HG03066 (cell line): Measurements from ENCODE around the gene TSPAN3.

Source experiments
- ATAC-seq: cut with Tn5 transposase; IDR thresholded peaks from one replicate; pipeline ENCODE4 v1.9.1; 2021; ENCODE audit warnings: low read depth; ENCODE audit not compliant: unreplicated experiment

TSPAN3 gene

DNA sequence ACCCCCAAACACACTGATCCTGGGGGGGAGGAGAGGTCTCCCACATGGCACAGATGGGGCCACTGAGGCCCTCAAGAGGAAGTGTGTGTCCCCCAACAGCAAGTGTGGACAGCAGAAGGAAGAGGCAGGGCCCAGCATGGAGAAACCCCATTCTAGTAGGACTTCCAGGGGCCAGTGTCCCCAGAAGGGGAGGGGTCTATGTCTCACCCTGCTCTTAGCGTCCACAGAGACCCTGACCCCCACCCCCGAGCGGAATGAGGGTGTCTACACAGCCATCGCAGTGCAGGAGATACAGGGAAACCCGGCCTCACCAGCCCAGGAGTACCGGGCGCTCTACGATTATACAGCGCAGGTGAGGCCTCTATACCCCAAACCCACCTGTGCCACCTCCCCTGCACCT is 35.3 kb downstream of the TSPAN3 start:
- ATAC-seq: no peak

DNA sequence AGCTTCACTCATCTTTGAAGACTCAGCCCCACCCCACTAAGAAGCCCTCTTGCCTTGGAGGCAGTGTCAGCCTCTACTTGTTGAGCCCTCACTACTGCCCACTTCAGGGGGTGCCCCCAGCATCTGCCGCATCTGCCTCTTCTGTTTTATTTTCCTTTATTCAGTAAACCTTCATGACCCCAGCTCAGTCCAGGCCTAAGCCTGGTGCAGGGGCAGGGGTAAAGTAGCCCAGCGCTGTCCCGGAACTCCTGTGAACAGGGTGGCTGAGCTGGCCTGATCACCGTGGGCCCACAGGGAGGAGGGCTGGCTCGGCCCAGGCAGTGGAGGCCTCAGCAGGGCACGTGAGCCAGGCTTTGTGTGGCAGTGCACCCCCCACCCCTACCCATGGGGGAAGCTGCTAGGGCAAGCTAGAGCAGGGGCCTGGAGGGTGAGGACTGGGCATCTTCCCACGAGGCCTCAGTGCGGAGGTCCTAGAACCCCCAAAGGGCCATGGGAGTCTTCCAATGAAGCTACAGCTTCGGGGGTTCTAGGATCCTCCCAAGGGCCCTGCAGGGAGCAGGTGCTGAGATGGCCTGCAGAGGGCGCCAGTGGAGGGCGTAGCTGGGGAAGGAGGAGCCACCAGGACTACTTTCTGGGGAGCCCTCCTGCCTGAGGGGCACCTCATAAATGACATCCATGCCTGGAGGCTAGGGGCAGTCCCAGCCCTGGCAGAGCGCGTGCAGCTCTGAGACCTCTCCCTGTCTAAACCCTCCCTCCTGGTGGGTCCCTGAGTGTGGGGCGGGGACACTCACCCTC is 36.0 kb downstream of the TSPAN3 start:
- no peak for ATAC-seq

- ATAC-seq: no peak
Observed at GRCh38 chr15:77033729-77034671, 36.9 kb downstream of the TSPAN3 start.

DNA sequence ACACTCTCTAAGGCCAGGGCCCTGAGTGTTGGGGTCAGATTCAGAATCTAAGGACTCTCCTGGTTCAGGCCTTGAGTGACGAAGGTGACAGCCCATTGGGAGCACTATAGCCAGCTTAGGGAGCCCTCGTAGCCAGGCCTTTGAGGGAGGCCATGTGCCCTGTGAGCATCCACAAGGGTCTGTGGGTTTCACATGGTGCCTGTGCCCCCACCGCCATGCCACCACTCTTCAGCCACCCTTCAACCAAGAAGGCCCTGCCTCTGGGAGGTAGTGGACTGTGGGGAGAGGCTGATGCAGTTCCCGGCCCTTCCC is 37.5 kb downstream of the TSPAN3 start:
- no peak for ATAC-seq

DNA sequence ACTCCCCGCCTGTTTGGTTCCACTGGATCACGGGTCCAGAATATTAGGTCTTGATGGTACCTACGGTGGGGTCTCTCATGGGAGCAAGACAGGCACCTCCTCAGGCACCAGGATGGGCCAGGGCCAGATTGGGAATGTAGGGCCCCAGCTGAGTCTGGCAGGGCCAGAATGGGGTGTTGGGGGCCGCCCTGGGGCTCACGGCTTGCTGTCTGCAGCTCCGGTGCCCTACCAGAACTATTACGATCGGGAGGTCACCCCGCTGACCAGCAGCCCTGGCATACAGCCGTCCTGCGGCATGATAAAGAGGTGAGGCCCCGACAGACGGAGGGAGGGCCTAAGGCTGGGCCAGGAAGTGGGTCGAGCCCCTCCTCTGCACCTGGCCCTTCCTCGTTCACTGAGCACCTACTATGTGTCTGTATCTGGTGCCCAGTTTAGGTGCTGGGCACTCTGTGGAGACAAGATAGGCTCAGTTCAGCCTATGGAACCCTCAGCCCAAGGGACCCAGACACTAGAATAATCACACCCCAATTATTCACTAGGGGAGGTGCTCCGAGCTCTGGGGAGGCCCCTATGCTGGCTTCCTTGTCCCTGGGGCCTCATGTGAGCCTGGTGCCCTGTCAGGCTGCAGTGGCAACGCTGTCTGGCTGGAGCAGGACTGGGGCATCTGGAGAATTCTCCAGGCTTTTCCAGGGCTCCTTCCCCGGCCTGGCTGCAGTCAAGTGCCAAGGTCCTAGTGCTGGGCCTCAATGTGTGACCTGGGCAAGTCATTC is 38.1 kb downstream of the TSPAN3 start:
- ATAC-seq: no peak

DNA sequence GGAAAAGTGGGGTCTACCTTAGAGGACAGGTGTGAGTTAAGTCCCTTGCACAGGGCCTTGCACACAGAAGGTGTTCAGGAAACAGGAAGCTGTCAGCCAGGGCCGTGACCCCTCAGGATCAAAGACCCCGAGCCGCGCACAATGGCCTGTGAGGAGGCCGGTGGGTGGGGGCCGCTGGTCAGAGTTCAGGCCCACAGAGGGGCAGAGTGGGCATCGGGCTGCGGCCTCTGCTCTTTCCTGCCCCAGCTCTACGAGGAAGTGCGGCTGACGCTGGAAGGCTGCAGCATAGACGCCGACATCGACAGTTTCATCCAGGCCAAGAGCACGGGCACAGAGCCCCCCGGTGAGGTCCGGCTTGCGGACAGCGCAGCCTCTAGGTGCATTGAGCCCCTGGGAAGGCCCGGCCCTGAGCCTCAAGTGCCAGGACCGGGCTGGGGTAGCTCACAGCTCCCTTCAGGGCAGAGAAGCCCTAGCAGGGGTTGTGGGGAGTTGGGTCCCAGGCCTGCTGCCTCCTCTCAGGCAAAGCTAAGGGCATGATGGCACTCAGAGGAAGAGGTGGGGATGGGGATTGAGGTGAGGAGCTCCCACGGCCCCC is 38.8 kb downstream of the TSPAN3 start:
- no peak for ATAC-seq

GRCh38 chr15:77031376-77032050 is 39.4 kb downstream of the TSPAN3 start:
- peak; percentile 69 for ATAC-seq

DNA sequence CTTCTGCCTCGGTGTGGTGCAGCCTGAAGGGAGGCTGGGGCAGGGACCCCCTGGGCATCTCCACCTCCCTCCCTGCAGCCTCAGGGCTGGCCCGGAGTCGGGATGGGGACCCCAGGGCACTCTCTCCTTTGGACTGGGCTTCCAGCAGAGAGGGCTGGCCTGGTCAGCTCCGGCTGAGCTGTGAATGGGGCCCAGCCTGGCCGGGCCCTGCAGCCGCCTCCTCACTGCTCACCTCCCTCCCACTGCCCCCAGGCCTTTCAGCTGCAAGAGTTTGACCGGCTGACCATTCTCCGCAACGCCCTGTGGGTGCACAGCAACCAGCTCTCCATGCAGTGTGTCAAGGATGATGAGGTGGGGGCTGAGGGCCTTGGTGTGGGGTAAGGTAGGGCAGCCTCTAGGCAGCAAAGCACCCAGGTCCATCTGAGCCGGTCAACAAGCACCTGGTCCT is 40.0 kb downstream of the TSPAN3 start:
- no peak for ATAC-seq

GRCh38 chr15:77030048-77030927 is 40.6 kb downstream of the TSPAN3 start:
- no peak for ATAC-seq

GRCh38 chr15:77029166-77030047 is 41.5 kb downstream of the TSPAN3 start:
- ATAC-seq: no peak

DNA sequence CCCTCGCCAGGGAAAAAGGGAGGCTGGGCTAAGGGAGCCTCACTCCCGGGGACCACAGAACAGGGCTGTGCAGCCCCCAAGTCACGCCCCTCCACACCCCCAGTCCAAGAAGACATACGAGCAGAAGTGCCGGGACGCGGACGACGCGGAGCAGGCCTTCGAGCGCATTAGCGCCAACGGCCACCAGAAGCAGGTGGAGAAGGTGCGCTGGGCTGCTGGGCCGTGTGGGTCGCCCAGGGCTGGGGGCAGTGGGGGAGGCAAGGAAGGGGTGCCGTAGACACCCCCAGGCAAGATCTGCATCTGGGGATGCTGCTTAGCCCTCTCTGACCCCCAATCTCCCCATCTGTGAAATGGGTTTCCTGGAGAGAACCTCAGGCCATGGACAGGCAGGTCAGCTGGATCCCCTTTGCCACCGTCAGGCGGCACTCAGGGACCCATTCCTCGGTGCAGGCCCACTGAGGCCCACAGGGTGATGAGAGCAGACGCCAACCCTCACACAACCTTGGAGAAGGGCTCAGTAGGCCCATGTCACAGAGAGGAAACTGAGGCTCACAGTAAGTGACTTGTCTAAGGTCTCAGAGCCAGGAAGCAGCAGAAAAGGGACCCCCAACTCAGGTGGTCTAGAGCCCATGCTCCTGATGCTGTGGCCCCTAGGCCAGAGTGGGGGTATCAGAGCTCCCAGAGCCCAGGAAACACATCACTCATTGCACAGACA is 42.3 kb downstream of the TSPAN3 start:
- no peak for ATAC-seq

- no peak for ATAC-seq
Observed at GRCh38 chr15:77027697-77028450, 43.0 kb downstream of the TSPAN3 start.

DNA sequence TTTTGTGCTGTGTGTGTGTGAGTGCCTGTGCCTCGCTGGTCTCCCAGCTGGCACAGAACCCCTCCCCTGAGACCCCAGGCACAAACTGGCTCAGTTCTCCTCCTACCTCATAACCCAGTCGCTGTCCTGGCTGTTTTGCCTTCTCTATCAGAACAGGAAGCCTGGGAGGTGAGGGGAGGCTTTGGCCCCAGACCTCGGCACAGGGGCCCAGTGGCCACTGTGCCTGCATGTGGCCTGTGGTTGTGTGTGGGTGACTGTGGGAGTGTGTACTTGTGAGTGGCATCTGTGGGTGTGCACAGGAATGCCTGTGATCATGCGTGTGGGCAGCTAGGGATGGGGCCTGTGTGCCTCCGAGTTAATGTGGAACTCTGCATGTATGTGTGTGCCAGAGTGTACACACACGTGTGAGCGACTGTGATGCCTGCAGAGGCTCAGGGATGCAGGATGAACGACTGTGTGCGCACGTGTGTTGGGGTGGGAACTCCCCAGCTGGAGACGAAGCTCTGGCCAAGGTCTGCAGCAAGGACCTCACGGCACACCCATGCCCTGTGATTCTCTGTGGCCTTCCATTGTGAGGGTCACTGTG is 43.7 kb downstream of the TSPAN3 start:
- ATAC-seq: no peak

DNA sequence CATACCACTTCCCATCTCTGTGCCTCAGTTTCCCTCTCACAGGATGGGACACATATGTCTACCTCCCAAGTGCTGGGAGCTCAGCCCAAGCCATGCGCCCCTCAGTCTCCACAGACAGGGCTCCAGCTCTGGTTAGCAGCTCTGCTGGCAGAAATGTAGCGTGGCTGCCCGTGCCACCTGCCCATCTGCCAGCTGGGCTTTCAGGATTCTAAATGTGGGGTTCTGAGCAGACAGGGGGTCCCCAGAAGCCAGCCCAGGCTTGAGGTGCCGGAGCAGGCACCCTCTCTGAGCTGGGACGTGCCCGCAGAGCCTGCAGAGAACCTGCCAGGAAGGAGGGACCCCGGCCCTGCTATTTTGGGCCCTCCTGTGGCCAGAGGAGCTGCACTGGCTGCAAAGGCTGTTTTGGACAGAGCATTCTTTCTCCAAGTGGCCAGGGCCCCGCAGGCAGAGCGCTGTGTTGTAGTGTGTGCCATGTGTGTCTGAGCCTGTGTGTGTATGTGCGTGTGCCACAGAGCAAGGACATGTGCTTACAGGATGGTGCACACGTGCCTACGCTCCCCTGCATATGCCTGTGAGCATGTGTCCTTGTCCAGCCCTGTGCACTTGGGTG is 44.3 kb downstream of the TSPAN3 start:
- ATAC-seq: no peak

DNA sequence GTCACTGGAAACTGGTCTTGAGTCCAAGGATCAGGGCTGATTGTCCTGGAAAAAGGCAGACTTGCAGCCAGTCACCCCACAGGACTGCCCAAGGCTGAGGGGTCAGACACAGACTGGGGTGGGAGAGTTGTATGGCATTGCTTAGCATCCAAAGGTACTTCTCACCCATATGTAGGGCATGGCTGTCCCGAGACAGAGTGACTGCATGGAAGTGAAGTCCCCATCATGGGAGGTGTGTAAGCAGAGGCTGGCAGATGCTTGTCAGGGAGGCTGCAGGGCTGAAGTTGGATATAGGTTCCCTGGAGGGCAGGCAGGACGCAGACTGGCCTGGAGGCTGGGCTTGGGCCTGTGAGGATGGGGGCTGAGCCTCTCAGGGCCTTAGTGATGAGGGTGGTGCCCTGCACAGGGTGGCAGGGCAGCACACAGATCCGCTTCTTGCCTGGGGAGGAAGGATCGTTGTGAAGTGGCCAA is 44.9 kb downstream of the TSPAN3 start:
- no peak for ATAC-seq
